ENCODE data around the gene S1PR3. TPM values are rescaled to one million over a fixed set of nuclear protein-coding genes. Genes with fewer than 3 reads are reported as not detected.

The S1PR3 gene
- polyA plus RNA-seq, 2 of the 4 experiments (the other 2 are of a cell fraction) = 26.4 to 33.7 TPM

DNA sequence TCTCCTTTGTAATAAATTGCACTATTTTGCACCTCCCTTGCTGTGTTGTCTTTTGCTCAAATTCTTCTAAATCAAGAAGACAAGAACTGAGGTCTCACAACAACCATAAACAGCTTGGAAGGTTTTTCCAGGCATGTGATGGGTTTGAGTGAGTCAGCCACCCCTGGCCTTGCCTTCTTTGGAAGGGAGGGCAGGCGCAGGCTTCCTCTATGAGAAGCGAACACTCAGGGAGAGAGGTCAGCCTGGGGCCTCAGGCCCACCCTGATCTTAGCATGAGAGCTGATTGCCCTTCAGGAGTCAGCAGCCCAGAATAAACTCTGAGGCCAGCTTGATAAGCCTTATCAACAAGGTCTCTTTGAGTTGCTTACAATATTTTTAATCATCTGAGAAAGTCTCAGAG, 31.6 kb downstream of the S1PR3 start:
- no peak for DNase-seq (ENCODE audit: low read depth in 1 of 2, low spot score in 1 of 2)
- H3K9me3 ChIP-seq = no peaks in the 10 kb centered on the region
- TF ChIP-seq KDM1A (IDR thresholded peaks at IDR 0.05; ENCODE audit: low read depth) = no peak
- TF ChIP-seq, protein P1, sequence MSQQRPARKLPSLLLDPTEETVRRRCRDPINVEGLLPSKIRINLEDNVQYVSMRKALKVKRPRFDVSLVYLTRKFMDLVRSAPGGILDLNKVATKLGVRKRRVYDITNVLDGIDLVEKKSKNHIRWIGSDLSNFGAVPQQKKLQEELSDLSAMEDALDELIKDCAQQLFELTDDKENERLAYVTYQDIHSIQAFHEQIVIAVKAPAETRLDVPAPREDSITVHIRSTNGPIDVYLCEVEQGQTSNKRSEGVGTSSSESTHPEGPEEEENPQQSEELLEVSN (IDR thresholded peaks at IDR 0.05; ENCODE audit: borderline replicate concordance, low read depth) = no peak
- no peak for TF ChIP-seq NFE2L2 (conservative IDR thresholded peaks at IDR 0.05; ENCODE audit: low read length)
- no peak for TF ChIP-seq HOXB13 (CRISPR knock-in tag; IDR thresholded peaks at IDR 0.05; ENCODE audit: low read depth)
- no peak for TF ChIP-seq CTCF (IDR thresholded peaks at IDR 0.05)
- no peak overlapping the region for H3K4me3 ChIP-seq
- H3K27ac ChIP-seq = peak overlapping the region in 1 of 2 experiments; percentile 50; a peak in 1 of 6 replicates
- no peak for FAIRE-seq
- no peak overlapping the region for H3K4me2 ChIP-seq
- H3K4me1 ChIP-seq = peaks cover 18% of the 10 kb centered on the region
- POLR2A ChIA-PET = no interaction called here
- no peak; a peak in 1 of 6 replicates for ATAC-seq
- CTCF ChIA-PET = no interaction called here
- WGBS (ENCODE audit: missing lambda C conversion rate) = 88% methylated on average over 2 of the region's 2 CpGs

DNA sequence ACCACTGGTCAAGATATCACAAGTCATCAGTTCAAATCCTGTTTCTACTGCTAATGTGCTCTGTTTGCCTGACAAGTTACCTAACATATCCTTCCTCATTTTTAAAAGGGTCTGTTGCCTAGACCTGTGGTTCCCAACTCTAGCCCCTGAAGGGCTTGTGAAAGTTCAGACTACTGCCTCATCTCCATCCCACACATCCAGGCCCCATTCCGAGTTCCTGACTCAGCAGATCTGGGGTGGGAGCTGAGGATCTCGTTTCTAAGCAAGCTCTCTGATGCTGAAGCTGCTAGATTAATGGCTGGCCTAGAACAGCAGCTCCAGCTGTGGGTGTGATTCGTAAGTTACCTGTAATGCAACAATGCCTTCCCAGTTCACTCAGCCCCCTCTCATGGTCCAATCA, 32.5 kb downstream of the S1PR3 start:
- ChIA-PET CTCF (no interaction called here), POLR2A (no interaction called here)
- H3K9me3 ChIP-seq = no peaks in the 10 kb centered on the region
- TF ChIP-seq ZC3H11A (IDR thresholded peaks at IDR 0.05) = no peak
- TF ChIP-seq BCL3 (IDR thresholded peaks at IDR 0.05) = no peak
- TF ChIP-seq MAFK (IDR thresholded peaks at IDR 0.05; ENCODE audit: partially characterized antibody) = peak; percentile 78
- no peak for TF ChIP-seq FOSB (CRISPR knock-in tag; IDR thresholded peaks at IDR 0.05)
- no peak for ATAC-seq
- DNase-seq (ENCODE audit: low read depth in 1 of 2, low spot score in 1 of 2) = no peak
- 67% methylated on average over 3 of the region's 3 CpGs for WGBS (ENCODE audit: missing lambda C conversion rate)
- H3K4me3 ChIP-seq = no peak overlapping the region
- H3K4me2 ChIP-seq = no peak overlapping the region
- FAIRE-seq = no peak
- no peak overlapping the region for H3K27ac ChIP-seq
- H3K4me1 ChIP-seq = peaks cover 18% of the 10 kb centered on the region

DNA sequence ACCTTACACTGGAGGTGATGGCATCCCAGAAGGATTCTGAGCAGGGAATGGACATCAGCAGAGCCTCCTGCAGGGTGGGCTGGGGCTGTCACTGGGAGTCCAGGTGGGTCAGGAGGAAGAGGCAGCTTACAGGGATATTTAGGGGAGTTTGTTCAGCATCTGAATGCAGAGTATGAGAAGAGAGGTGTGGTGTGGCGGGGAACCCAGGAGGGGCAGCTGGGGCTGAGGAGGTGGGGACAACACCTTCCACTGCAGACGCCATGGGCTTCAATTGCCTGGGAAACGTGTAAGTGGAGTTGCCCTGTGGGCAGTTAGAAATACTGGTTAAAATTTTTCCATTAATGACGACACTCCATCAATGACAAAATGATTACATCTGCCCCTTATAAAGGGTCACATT, 33.5 kb downstream of the S1PR3 start:
- DNase-seq (ENCODE audit: low read depth in 1 of 2, low spot score in 1 of 2) = no peak
- no peak for FAIRE-seq
- WGBS (ENCODE audit: missing lambda C conversion rate) = 77% methylated on average over 4 of the region's 4 CpGs
- TF ChIP-seq CHD2 (IDR thresholded peaks at IDR 0.05; ENCODE audit: low read length, partially characterized antibody) (no peak), RARB (CRISPR knock-in tag; IDR thresholded peaks at IDR 0.05) (no peak), MYC (IDR thresholded peaks at IDR 0.05; ENCODE audit: borderline replicate concordance, low read length) (no peak), RNF2 (IDR thresholded peaks at IDR 0.05; ENCODE audit: borderline replicate concordance, low read depth) (no peak), CBX8 (IDR thresholded peaks at IDR 0.05) (no peak), SMC3 (IDR thresholded peaks at IDR 0.05) (no peak), MAFK (IDR thresholded peaks at IDR 0.05; ENCODE audit: partially characterized antibody) (no peak), HOXB5 (CRISPR knock-in tag; IDR thresholded peaks at IDR 0.05) (no peak), CBX2 (IDR thresholded peaks at IDR 0.05; ENCODE audit: borderline replicate concordance, low read depth) (no peak), HDAC2 (IDR thresholded peaks at IDR 0.05) (no peak), TP53 (CRISPR knock-in tag; IDR thresholded peaks at IDR 0.05) (no peak), MAZ (IDR thresholded peaks at IDR 0.05; ENCODE audit: borderline replicate concordance, low read depth, low read length) (no peak)
- TF ChIP-seq, protein P1 (IDR thresholded peaks at IDR 0.05; ENCODE audit: borderline replicate concordance, low read depth) = no peak
- TF ChIP-seq, protein P2, sequence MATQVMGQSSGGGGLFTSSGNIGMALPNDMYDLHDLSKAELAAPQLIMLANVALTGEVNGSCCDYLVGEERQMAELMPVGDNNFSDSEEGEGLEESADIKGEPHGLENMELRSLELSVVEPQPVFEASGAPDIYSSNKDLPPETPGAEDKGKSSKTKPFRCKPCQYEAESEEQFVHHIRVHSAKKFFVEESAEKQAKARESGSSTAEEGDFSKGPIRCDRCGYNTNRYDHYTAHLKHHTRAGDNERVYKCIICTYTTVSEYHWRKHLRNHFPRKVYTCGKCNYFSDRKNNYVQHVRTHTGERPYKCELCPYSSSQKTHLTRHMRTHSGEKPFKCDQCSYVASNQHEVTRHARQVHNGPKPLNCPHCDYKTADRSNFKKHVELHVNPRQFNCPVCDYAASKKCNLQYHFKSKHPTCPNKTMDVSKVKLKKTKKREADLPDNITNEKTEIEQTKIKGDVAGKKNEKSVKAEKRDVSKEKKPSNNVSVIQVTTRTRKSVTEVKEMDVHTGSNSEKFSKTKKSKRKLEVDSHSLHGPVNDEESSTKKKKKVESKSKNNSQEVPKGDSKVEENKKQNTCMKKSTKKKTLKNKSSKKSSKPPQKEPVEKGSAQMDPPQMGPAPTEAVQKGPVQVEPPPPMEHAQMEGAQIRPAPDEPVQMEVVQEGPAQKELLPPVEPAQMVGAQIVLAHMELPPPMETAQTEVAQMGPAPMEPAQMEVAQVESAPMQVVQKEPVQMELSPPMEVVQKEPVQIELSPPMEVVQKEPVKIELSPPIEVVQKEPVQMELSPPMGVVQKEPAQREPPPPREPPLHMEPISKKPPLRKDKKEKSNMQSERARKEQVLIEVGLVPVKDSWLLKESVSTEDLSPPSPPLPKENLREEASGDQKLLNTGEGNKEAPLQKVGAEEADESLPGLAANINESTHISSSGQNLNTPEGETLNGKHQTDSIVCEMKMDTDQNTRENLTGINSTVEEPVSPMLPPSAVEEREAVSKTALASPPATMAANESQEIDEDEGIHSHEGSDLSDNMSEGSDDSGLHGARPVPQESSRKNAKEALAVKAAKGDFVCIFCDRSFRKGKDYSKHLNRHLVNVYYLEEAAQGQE (IDR thresholded peaks at IDR 0.05) = no peak
- TF ChIP-seq, protein P3, sequence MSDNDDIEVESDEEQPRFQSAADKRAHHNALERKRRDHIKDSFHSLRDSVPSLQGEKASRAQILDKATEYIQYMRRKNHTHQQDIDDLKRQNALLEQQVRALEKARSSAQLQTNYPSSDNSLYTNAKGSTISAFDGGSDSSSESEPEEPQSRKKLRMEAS (IDR thresholded peaks at IDR 0.05) = no peak
- TF ChIP-seq, protein P4, sequence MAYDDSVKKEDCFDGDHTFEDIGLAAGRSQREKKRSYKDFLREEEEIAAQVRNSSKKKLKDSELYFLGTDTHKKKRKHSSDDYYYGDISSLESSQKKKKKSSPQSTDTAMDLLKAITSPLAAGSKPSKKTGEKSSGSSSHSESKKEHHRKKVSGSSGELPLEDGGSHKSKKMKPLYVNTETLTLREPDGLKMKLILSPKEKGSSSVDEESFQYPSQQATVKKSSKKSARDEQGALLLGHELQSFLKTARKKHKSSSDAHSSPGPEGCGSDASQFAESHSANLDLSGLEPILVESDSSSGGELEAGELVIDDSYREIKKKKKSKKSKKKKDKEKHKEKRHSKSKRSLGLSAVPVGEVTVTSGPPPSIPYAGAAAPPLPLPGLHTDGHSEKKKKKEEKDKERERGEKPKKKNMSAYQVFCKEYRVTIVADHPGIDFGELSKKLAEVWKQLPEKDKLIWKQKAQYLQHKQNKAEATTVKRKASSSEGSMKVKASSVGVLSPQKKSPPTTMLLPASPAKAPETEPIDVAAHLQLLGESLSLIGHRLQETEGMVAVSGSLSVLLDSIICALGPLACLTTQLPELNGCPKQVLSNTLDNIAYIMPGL (CRISPR knock-in tag; IDR thresholded peaks at IDR 0.05; ENCODE audit: borderline replicate concordance) = no peak
- no peak for ATAC-seq
- Histone ChIP-seq H3K4me1 (peaks cover 18% of the 10 kb centered on the region), H3K4me2 (no peak overlapping the region), H3K27ac (no peak overlapping the region), H3K4me3 (no peak overlapping the region), H3K9me3 (peaks cover 5% of the 10 kb centered on the region; the same call in 2 of the 3 replicates)
- POLR2A ChIA-PET = no interaction called here
- CTCF ChIA-PET = interaction anchor here (0.6 to 1.2 kb wide), 2 partner anchors 24 to 74 kb away, joined by 3 read pairs; no protein-coding TSS in a partner anchor

Measured in A549 (cell line).